Ascending aorta (tissue), 2 donors: Measurements from ENCODE around the gene FREY1. TPM values are rescaled to one million over a fixed set of nuclear protein-coding genes. Genes with fewer than 3 reads are reported as not detected.

ENCODE experiments used
- DNase-seq, 2 donors: peaks; one replicate each; pipeline ENCODE4 v3.0.0-alpha.2; 2019; ENCODE audit warnings: low spot score in 2 of 2
- H3K27ac ChIP-seq, 2 donors: fragments of 200-600 bp; sonication (generic); one replicate each; pipeline ENCODE4 v1.5.1; 2016 to 2017; ENCODE audit warnings: mild to moderate bottlenecking in 1 of 2
- H3K27me3 ChIP-seq: fragments of 200-600 bp; sonication (generic); one replicate; pipeline ENCODE4 v1.5.1; 2017
- H3K36me3 ChIP-seq, 2 donors: fragments of 200-600 bp; sonication (generic); one replicate each; pipeline ENCODE4 v1.5.1; 2016
- H3K4me1 ChIP-seq, 2 donors: fragments of 200-600 bp; sonication (generic); one replicate each; pipeline ENCODE4 v1.5.1; 2016 to 2017; ENCODE audit warnings: mild to moderate bottlenecking in 1 of 2
- H3K4me3 ChIP-seq, 2 donors: fragments of 200-600 bp; sonication (generic); one replicate each; pipeline ENCODE4 v1.5.1; 2016 to 2017; ENCODE audit warnings: mild to moderate bottlenecking in 1 of 2
- H3K9me3 ChIP-seq, 2 donors: fragments of 200-600 bp; sonication (generic); one replicate each; pipeline ENCODE4 v1.5.1; 2016
- intact Hi-C: fragments of 100-400 bp; cut with DNase I; formaldehyde crosslinking; loops from one replicate; pipeline ENCODE4 v1.15.1; 2023
- total RNA-seq: library from RNA; depleted of rRNA; stranded (reverse); fragments of >200 nt; gene quantifications from one replicate; pipeline ENCODE4 v1.1.0, GENCODE V29; 2016
- TF ChIP-seq, protein P1 (sequence below), 3 experiments: fragments of 200-600 bp in 2 of 3; fragments of 450-650 bp in 1 of 3; sonication (generic) in 2 of 3; IDR thresholded peaks; one replicate each; pipeline ENCODE4 v1.5.1; 2016 to 2019; ENCODE audit warnings: antibody characterized with exemption in 3 of 3, mild to moderate bottlenecking in 1 of 3, moderate library complexity in 1 of 3

The FREY1 gene
- total RNA-seq, 1 donor from 2014 or later, result not detected

DNA sequence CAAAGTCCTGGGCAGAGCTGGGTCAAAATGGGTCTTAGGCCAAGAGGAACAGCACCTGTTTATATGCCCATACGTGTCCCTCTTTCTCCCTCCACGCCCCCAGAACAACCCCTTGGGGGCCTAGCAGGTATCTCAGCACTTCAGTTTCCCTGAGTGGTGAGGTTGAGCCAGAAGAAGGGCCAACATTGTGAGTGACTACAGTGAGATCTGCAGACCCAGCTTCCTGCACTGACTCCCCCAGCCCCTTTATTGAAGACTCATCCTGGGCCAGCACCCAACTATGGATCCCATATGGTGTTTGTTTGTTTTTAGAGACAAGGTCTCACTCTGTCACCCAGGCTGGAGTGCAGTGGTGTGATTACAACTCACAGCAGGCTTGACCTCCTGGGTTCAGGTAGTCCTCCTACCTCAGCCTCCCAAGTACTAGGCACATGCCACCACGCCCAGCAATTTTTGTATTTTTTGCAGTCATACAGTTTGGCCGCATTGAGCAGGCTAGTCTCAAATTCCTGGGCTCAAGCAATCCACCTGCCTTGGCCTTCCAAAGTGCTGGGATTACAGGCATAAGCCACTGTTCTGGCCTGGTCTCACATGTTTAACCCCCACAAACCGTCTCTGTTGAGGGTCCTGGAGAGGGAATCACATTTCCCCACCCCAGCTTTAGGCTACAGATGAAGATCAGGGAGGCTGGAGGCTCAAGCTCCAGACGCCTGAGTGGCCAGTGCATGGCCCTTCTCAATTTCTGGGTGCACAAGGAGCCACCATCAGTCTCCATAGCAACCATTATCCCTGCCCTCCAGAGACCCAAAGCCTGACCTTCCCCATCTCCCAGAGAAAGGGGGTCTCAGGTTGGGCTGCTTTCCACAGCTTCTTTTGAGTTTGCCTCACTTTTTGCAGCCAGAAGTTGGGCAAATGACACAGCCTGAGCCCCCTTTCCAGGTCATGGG lies 13.7 kb upstream of the FREY1 start:
- Histone ChIP-seq H3K4me1 (peaks cover 11 to 21% of the 10 kb centered on the region in 2 donors), H3K36me3 (peaks cover 0 to 3% of the 10 kb centered on the region in 2 donors), H3K9me3 (no peaks in the 10 kb centered on the region), H3K4me3 (no peak overlapping the region), H3K27ac (no peak overlapping the region), H3K27me3 (peaks cover 17% of the 10 kb centered on the region)
- TF ChIP-seq, protein P1, sequence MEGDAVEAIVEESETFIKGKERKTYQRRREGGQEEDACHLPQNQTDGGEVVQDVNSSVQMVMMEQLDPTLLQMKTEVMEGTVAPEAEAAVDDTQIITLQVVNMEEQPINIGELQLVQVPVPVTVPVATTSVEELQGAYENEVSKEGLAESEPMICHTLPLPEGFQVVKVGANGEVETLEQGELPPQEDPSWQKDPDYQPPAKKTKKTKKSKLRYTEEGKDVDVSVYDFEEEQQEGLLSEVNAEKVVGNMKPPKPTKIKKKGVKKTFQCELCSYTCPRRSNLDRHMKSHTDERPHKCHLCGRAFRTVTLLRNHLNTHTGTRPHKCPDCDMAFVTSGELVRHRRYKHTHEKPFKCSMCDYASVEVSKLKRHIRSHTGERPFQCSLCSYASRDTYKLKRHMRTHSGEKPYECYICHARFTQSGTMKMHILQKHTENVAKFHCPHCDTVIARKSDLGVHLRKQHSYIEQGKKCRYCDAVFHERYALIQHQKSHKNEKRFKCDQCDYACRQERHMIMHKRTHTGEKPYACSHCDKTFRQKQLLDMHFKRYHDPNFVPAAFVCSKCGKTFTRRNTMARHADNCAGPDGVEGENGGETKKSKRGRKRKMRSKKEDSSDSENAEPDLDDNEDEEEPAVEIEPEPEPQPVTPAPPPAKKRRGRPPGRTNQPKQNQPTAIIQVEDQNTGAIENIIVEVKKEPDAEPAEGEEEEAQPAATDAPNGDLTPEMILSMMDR (IDR thresholded peaks at IDR 0.05), result no peak
- DNase-seq, result no peak
- intact Hi-C loops, result no loop called here

DNA sequence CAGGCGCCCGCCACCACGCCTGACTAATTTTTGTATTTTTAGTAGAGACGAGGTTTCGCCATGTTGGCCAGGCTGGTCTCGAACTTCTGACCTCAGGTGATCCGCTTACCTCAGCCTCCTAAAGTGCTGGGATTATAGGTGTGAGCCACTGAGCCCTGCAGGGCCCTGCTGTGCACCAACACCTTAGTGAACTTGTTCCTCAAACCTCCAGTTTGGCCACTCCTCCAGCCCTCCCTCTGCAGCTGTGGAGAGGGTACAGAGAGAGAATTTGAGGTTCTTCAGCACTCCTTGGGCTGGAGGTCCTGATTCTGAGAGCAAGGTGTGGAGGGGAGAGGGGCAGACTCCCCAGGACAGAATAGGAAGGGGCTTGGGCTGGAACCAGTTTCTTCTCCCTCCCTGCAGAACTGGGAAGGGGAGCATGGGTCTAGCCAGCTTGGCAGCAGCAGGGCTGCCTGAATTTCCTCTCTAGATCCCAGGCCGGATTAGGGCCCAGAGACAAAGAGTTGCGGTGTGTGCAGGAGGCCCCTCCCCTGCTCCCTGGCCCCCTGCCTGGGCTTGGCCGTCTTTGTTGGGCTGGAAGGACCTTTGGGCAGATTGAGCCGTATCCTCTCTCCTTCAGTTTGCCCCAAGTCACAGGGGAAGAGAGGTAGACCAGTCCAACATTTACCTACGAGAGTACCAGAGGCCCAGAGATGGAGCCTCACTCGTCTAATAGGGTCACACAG lies 12.9 kb upstream of the FREY1 start:
- peaks cover 17% of the 10 kb centered on the region for H3K27me3 ChIP-seq
- H3K36me3 ChIP-seq, result peaks cover 0 to 11% of the 10 kb centered on the region in 2 donors
- intact Hi-C loops, result loop anchor here (5.0 kb wide), 4 partner anchors 113 to 1487 kb away; partner anchors contain the start of genes PHF21A, SLC35C1 and SLC39A13
- H3K4me3 ChIP-seq, result no peak overlapping the region
- DNase-seq, result no peak
- no peaks in the 10 kb centered on the region for H3K9me3 ChIP-seq
- no peak overlapping the region for H3K27ac ChIP-seq
- TF ChIP-seq, protein P1 (IDR thresholded peaks at IDR 0.05), result no peak
- peaks cover 11 to 21% of the 10 kb centered on the region in 2 donors for H3K4me1 ChIP-seq

DNA sequence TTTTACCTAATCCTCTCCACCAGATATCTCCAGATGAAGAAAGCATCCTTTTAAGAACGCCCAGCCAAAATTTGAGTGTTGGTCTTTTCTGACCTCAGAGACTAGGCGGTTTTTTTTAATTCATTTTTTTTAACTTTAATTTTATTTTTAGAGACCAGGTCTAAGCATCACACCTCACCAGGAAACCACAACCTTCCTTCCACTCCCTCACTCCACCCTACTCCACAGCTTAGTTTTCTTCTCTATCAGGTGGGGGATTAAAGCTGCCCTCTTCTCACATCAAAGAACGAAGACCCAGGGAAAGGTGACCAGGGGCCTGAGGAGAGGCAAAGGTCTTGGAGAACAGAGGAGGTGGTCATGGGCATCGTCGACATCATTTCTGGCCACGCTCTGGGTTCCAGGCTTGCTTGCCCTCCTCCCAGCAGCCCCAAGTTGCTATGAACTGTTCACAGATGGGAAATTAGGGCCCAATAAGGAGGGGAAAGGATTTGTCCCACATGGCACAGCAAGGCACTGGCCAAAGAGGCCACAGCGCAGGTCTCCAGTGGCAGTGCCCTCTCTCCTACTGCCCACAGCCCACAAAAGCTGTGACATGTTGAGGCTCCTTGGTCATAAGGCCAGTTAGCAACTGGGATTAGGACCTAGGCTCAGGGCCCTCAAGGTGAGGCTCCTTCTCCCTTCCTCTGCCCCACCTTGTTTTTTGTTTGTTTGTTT lies 12.0 kb upstream of the FREY1 start:
- intact Hi-C loops, result loop anchor here (1.0 to 5.0 kb wide), 7 partner anchors 20 to 1488 kb away; partner anchors contain the start of genes CRY2, PHF21A, SLC35C1 and SLC39A13
- TF ChIP-seq, protein P1 (IDR thresholded peaks at IDR 0.05), result no peak

DNA sequence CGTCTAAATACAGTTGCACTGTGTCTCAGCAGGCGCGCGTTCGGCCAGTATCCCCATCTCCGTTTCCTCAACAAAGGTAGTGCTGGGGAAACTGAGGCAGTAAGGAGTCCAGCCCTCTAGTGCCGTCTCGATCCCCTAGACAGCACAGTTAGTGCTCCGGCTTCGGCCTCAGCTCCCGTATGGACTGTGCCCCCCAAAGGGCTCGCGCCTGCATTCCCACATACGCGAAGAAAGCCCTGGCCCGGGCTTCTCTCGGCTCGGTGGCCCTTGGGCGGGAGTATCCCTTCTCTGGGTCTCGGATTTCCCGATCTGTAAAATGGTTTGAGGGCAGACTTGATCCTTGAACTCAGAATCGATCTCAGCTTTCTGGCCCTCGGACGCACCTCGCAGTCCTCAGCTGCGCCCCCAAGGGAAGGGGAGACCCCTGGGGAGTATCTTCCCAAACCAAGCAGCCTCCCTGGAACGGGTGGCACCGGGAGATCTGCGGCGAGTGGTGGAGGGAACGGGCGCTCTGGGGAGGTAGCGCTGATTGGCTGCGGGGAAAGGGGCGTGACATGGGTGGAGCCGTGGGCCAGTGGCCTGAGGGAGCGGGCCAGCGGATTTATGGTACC lies 11.4 kb upstream of the FREY1 start:
- peak overlapping the region; percentile 67 to 91 for H3K4me3 ChIP-seq
- no peaks in the 10 kb centered on the region for H3K9me3 ChIP-seq
- peaks cover 12 to 26% of the 10 kb centered on the region in 2 donors for H3K36me3 ChIP-seq
- peak overlapping the region; percentile 90 to 91 for H3K27ac ChIP-seq
- H3K27me3 ChIP-seq, result peaks cover 17% of the 10 kb centered on the region
- H3K4me1 ChIP-seq, result peaks cover 11 to 21% of the 10 kb centered on the region in 2 donors
- peak in 1 of 2 donors; percentile 89 for DNase-seq
- TF ChIP-seq, protein P1 (IDR thresholded peaks at IDR 0.05), result no peak
- intact Hi-C loops, result loop anchor here (1.0 to 5.0 kb wide), 7 partner anchors 19 to 1489 kb away; partner anchors contain the start of genes CRY2, PHF21A, SLC35C1 and SLC39A13

More for the DNA sequence above, 12.0 kb upstream of the FREY1 start:
- Histone ChIP-seq H3K27me3 (peaks cover 17% of the 10 kb centered on the region), H3K36me3 (peaks cover 5 to 20% of the 10 kb centered on the region in 2 donors), H3K4me3 (peak overlapping the region; percentile 67 to 91), H3K4me1 (peaks cover 11 to 21% of the 10 kb centered on the region in 2 donors), H3K27ac (no peak overlapping the region), H3K9me3 (no peaks in the 10 kb centered on the region)
- no peak for DNase-seq
